ENCODE results near the gene ABCB4. TPM values are rescaled to one million over a fixed set of nuclear protein-coding genes. Genes with fewer than 3 reads are reported as not detected.

The ABCB4 gene
- total RNA-seq, 2 donors from 2014 or later: 4.2 to 7.4 TPM

DNA sequence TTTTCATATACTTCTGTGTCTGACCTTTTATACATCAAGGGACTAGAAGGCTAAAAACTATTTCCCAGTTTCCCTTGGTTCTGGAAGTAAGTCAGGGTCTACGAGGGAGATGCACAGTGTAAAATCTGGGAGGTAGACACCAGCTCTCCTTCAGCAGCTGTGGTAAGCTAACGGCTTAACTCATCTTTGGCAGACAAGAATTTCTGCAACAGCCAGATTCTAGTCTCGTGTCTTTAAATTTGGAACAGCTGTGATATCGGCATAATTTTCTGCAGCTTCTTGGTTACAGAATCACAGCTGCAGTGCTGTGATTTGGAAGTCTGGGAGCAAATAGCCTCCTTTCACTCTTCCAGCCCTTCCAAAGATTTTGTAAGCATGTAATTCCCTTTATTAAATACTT is 37.4 kb upstream of the ABCB4 start:
- DNase-seq (ENCODE audit: low spot score): no peak
- H3K4me1 ChIP-seq: peaks cover 0 to 2% of the 10 kb centered on the region in 2 donors
- H3K27ac ChIP-seq: no peak overlapping the region
- H3K27me3 ChIP-seq: no peaks in the 10 kb centered on the region
- no peak overlapping the region for H3K4me3 ChIP-seq
- H3K36me3 ChIP-seq: no peaks in the 10 kb centered on the region
- TF ChIP-seq, protein P1, sequence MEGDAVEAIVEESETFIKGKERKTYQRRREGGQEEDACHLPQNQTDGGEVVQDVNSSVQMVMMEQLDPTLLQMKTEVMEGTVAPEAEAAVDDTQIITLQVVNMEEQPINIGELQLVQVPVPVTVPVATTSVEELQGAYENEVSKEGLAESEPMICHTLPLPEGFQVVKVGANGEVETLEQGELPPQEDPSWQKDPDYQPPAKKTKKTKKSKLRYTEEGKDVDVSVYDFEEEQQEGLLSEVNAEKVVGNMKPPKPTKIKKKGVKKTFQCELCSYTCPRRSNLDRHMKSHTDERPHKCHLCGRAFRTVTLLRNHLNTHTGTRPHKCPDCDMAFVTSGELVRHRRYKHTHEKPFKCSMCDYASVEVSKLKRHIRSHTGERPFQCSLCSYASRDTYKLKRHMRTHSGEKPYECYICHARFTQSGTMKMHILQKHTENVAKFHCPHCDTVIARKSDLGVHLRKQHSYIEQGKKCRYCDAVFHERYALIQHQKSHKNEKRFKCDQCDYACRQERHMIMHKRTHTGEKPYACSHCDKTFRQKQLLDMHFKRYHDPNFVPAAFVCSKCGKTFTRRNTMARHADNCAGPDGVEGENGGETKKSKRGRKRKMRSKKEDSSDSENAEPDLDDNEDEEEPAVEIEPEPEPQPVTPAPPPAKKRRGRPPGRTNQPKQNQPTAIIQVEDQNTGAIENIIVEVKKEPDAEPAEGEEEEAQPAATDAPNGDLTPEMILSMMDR (IDR thresholded peaks at IDR 0.05): no peak
- no peaks in the 10 kb centered on the region for H3K9me3 ChIP-seq

DNA sequence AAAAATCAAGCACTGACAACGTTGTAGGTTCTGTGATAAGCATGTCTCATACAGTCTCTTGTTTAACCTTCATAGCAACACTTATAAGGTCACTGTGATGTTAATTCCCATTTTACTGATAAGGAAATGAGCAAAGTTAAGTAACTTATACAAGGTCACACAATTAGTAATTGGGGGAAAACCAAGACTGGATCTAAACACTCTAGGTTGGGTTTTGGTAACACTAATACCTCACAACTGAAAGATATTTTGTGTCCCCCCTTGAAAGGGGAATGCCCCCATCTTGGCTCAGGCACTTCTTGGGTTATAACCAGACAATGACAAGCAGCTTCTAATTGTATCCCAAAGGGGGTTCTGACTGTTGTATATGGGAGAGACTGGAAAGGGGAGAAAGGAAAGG is 36.0 kb upstream of the ABCB4 start:
- H3K27me3 ChIP-seq: no peaks in the 10 kb centered on the region
- TF ChIP-seq, protein P1 (IDR thresholded peaks at IDR 0.05): no peak

DNA sequence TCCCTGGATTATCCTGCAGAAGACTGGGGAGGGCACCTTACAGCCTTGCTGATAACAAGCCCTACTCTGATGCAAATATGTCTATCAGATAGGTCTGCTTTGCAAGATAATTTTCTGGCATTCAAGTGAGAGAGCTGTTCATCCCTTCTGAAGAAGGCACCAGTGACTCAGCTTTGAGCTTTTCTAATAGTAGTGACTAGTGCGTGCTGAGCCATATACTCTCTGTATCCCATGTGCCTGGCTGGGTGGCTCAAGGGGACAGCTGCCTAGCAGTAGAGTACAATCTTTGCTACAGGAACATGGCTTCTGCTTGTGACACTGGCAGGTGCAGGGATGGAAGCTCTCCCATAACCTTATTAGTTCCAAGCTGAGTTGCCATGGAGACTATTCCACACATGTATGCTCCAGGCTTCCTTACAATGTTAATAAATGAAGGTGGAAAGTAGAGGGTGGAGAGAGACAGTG is 35.0 kb upstream of the ABCB4 start:
- no peaks in the 10 kb centered on the region for H3K27me3 ChIP-seq
- TF ChIP-seq, protein P1 (IDR thresholded peaks at IDR 0.05): no peak
- H3K4me3 ChIP-seq: no peak overlapping the region
- no peak for DNase-seq (ENCODE audit: low spot score)
- H3K27ac ChIP-seq: no peak overlapping the region
- no peaks in the 10 kb centered on the region for H3K36me3 ChIP-seq
- H3K9me3 ChIP-seq: no peaks in the 10 kb centered on the region
- no peaks in the 10 kb centered on the region for H3K4me1 ChIP-seq

More for the DNA sequence above, 36.0 kb upstream of the ABCB4 start:
- Histone ChIP-seq H3K4me3 (no peak overlapping the region), H3K36me3 (no peaks in the 10 kb centered on the region), H3K27ac (no peak overlapping the region), H3K4me1 (no peaks in the 10 kb centered on the region), H3K9me3 (no peaks in the 10 kb centered on the region)
- DNase-seq (ENCODE audit: low spot score): no peak

DNA sequence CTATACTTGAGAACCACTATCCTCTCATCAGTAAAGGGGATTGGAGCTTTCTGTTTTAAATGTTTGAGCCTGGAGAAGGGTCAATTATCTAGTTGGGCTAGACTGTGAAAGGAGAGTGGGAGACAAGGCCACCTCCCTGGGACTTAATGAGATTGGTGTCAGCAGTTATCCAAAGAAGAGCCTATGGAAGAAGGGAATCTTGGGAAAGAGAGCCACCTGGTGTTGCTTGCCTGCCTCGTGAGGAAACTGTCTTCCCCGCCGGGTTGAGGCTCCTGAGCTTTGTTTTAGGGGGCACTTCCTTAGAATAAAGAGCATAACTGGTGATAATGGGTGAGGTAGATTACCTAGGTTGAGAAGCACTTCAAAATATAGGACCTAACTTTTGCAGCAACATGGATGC is 32.0 kb upstream of the ABCB4 start:
- TF ChIP-seq, protein P1 (IDR thresholded peaks at IDR 0.05): no peak
- no peak for DNase-seq (ENCODE audit: low spot score)

DNA sequence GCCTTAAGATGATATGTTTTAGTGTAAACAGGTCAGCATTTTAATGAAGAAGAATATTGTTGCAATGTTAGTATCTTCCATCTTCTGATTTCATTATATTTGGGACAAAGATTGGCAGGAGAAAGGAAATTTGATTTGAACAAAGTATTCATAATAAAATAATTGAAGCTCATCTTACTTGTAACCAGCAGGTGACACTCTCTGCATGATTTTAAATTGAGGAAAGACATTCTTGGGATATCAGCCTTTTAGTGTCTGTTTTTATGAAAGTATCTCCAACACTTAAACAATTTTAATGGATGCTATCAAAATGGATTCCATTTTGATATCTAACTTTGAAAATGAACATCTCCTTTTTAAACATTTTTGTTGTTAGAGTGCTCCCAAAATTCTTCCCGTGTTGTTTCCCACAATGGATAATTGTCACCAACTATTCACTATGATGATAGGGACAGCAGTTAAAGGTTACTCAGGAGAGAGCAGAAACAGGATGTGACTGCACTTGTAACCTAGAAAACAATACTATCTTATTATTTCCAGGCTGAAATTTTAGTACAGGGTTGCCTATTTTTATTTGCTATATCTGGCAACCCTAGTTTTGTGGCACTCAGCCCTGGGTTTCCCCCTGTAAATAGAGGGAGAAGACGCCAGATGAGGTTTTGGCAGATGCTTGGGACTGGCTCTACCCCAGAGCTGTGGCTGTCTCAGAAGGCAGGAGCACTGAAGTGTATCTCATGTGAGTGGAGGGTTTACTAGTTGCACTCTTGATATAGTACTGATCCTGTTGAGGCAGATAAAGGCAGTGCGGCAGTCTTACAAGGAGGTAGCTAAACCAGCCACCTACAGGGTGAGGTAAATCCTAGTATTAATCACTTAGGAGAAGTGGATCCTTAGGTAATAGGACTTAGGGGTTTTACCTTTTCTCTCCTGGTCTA is 31.0 kb upstream of the ABCB4 start:
- Histone ChIP-seq H3K9me3 (no peaks in the 10 kb centered on the region), H3K4me3 (no peak overlapping the region)
- TF ChIP-seq, protein P1 (IDR thresholded peaks at IDR 0.05): peak; percentile 29 to 62

More for the DNA sequence above, 32.0 kb upstream of the ABCB4 start:
- no peak overlapping the region for H3K4me3 ChIP-seq
- H3K4me1 ChIP-seq: no peaks in the 10 kb centered on the region
- no peak overlapping the region for H3K27ac ChIP-seq
- H3K36me3 ChIP-seq: no peaks in the 10 kb centered on the region
- no peaks in the 10 kb centered on the region for H3K9me3 ChIP-seq
- H3K27me3 ChIP-seq: no peaks in the 10 kb centered on the region

More for the DNA sequence above, 31.0 kb upstream of the ABCB4 start:
- no peak for DNase-seq (ENCODE audit: low spot score)
- Histone ChIP-seq H3K36me3 (no peaks in the 10 kb centered on the region), H3K4me1 (no peaks in the 10 kb centered on the region), H3K27ac (no peak overlapping the region), H3K27me3 (no peaks in the 10 kb centered on the region)

Measured in right atrium auricular region (tissue), 2 donors.